ENCODE measurements around the gene TBCCD1. TPM values are rescaled to one million over a fixed set of nuclear protein-coding genes. Genes with fewer than 3 reads are reported as not detected.
"Not testable (repeated sequence)": the region's sequence is repeated elsewhere in the genome, so short reads cannot be mapped to it uniquely, and the experiment has no call there.

TBCCD1 gene
- total RNA-seq, 4 donors from 2014 or later = 9.7 to 17.7 (median 14.6) TPM

DNA sequence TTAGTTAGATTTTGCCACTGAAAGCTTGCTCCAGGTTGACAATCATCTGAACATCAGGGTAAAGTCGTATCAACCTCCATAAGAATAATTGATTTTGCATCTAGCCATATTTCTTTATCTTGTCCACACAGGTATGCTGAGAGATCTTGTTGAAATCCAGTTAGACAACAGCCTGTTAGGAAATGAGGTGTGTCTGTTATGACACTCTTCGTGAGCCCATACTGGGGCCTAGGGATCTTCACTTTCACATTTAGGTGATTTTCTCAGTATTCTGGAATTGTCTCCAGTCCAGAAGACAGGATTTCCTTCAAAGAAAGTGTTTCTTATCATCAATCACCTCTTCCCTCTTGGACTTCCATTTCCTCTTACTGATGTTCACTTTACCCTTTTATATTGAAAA is 21.5 kb upstream of the TBCCD1 start:
- TF ChIP-seq, protein P1, sequence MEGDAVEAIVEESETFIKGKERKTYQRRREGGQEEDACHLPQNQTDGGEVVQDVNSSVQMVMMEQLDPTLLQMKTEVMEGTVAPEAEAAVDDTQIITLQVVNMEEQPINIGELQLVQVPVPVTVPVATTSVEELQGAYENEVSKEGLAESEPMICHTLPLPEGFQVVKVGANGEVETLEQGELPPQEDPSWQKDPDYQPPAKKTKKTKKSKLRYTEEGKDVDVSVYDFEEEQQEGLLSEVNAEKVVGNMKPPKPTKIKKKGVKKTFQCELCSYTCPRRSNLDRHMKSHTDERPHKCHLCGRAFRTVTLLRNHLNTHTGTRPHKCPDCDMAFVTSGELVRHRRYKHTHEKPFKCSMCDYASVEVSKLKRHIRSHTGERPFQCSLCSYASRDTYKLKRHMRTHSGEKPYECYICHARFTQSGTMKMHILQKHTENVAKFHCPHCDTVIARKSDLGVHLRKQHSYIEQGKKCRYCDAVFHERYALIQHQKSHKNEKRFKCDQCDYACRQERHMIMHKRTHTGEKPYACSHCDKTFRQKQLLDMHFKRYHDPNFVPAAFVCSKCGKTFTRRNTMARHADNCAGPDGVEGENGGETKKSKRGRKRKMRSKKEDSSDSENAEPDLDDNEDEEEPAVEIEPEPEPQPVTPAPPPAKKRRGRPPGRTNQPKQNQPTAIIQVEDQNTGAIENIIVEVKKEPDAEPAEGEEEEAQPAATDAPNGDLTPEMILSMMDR (IDR thresholded peaks at IDR 0.05) = no peak
- TF ChIP-seq POLR2A (IDR thresholded peaks at IDR 0.05) = no peak
- 44 to 53% methylated on average over 2 of the region's 2 CpGs for WGBS, 2 donors
- H3K4me3 ChIP-seq (ENCODE audit: low read depth, poor library complexity, severe bottlenecking) = no peak overlapping the region
- no peak for DNase-seq (ENCODE audit: low spot score in 2 of 2)
- intact Hi-C loops (cut with DNase I; ENCODE audit: low total_unique reads) = no loop called here

DNA sequence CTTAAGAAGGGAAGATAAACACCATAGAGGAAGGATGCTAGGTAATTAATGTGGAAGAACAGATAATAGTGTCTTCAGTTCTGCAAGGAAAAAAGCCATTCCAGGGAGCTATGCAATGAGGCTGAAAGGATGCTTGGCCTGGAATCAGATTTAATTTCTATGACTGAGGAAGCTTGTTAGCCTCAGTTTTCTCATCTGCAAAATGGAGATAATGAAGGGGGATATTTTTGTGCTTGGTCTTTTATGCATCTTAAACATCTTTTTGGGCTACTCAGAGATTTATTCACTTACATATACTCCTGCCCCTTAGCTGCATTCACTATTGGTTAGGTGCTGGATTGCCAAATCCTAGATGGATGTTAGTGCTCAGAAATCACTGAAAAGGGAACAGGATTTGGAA is 20.0 kb upstream of the TBCCD1 start:
- no peak for DNase-seq (ENCODE audit: low spot score in 2 of 2)
- no peak overlapping the region for H3K4me3 ChIP-seq (ENCODE audit: low read depth, poor library complexity, severe bottlenecking)
- intact Hi-C loops (cut with DNase I; ENCODE audit: low total_unique reads) = no loop called here
- TF ChIP-seq, protein P1 (IDR thresholded peaks at IDR 0.05) = no peak
- no peak for TF ChIP-seq POLR2A (IDR thresholded peaks at IDR 0.05)

GRCh38 chr3:186586245-186586644 is 19.1 kb upstream of the TBCCD1 start:
- intact Hi-C loops (cut with DNase I; ENCODE audit: low total_unique reads); DNase-seq (ENCODE audit: low spot score in 2 of 2); H3K4me3 ChIP-seq (ENCODE audit: low read depth, poor library complexity, severe bottlenecking): not testable (repeated sequence)
- WGBS, 2 donors = 82 to 87% methylated on average over 9 of the region's 9 CpGs

GRCh38 chr3:186583831-186584230 is 16.7 kb upstream of the TBCCD1 start:
- DNase-seq (ENCODE audit: low spot score in 2 of 2) = no peak
- TF ChIP-seq, protein P1 (IDR thresholded peaks at IDR 0.05) = no peak
- TF ChIP-seq POLR2A (IDR thresholded peaks at IDR 0.05) = no peak
- H3K4me3 ChIP-seq (ENCODE audit: low read depth, poor library complexity, severe bottlenecking) = no peak overlapping the region
- intact Hi-C loops (cut with DNase I; ENCODE audit: low total_unique reads) = no loop called here
- 77 to 81% methylated on average over 5 of the region's 5 CpGs for WGBS, 2 donors

DNA sequence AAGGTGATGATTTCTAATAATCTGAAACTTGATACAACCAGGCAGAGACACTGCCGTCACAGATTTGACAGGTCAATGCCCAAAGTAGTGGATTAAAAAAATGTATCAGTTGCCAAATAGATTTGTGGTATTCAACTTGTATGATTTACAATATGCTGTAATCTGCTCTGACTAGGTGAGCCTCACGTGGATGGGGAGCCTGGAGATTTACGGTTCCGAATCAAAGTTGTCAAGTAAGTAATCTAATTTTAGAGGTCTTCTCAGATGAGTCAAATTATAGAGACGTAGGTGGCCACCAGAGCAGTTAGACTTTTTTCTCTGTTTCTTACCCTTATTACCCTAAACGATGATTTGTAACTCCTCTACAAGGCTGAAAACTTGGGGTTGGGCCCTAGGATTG is 15.4 kb upstream of the TBCCD1 start:
- intact Hi-C loops (cut with DNase I; ENCODE audit: low total_unique reads) = no loop called here
- 94 to 98% methylated on average over 6 of the region's 6 CpGs for WGBS, 2 donors
- no peak for TF ChIP-seq POLR2A (IDR thresholded peaks at IDR 0.05)
- TF ChIP-seq, protein P1 (IDR thresholded peaks at IDR 0.05) = no peak
- no peak for DNase-seq (ENCODE audit: low spot score in 2 of 2)
- no peak overlapping the region for H3K4me3 ChIP-seq (ENCODE audit: low read depth, poor library complexity, severe bottlenecking)

GRCh38 chr3:186580785-186581184 is 13.6 kb upstream of the TBCCD1 start:
- no peak for DNase-seq (ENCODE audit: low spot score in 2 of 2)
- WGBS, 2 donors = 88 to 90% methylated on average over 3 of the region's 3 CpGs
- intact Hi-C loops (cut with DNase I; ENCODE audit: low total_unique reads) = no loop called here
- TF ChIP-seq, protein P1 (IDR thresholded peaks at IDR 0.05) = no peak
- TF ChIP-seq POLR2A (IDR thresholded peaks at IDR 0.05) = no peak
- H3K4me3 ChIP-seq (ENCODE audit: low read depth, poor library complexity, severe bottlenecking) = no peak overlapping the region

Measured in lower leg skin (tissue), 4 donors.